CD1c-positive myeloid dendritic cell (primary cell): ENCODE data around the gene SLC37A4.
"Not testable (repeated sequence)": the region's sequence is repeated elsewhere in the genome, so short reads cannot be mapped to it uniquely, and the experiment has no call there.

ENCODE experiments used
- DNase-seq: peaks from one replicate; pipeline ENCODE4 v3.0.0-alpha.2; 2016; ENCODE audit errors: extremely low spot score

Gene SLC37A4

DNA sequence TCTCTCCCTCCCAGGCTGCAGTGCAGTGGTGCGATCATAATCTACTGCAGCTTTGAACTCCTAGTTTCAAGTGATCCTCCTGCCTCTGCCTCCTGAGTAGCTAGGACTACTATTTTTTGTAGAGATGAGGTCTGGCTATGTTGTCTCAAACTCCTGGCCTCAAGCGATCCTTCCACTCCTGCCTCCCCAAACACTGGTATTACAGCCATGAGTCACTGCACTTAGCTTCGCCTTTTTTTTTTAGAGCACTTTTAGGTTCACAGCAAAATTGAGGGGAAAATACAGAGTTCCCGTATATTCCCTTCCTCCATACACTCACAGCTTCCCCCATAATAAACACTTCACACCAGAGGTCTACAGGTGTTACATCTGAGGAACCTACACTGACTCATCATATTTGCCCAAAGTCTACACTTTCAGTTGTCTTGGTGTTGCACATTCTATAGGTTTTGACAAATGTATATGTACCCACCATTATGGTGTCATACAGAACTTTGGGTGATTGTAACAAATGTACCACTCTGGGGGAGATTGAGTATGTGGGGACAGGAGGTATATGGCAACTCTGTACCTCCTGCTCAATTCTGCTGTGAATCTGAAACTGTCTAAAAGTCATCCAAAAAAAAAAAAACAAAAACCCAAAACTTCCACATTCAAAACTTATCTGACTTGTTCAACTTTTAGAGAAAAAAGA lies 11.3 kb upstream of the SLC37A4 start:
- no peak for DNase-seq

DNA sequence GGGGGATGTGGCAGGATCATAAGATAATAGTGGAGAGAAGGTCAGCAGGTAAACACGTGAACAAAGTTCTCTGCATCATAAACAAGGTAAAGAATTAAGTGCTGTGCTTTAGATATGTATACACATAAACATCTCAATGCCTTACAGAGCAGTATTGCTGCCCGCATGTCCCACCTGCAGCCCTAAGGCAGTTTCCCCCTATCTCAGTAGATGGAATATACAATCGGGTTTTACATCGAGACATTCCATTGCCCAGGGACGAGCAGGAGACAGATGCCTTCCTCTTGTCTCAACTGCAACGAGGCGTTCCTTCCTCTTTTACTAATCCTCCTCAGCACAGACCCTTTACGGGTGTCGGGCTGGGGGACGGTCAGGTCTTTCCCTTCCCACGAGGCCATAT lies 8.8 kb upstream of the SLC37A4 start:
- DNase-seq = not testable (repeated sequence)

DNA sequence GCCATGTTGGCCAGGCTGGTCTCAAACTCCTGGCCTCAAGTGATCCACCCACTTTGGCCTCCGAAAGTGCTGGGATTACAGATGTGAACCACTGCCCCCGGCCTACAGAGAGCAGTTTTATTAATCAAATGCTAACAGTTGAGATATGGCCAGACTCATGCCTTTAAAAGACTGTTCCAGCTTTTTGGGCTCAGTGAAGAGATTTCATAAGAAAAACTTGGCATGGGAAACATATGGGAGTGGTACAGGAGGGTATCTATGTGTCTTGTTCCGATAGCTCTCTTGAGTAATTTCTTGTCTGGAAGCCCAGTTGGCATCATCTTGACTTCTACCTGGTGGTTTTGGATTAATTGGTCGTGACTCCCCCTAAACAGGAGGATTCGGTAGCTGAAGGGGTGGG lies 8.2 kb upstream of the SLC37A4 start:
- no peak for DNase-seq

DNA sequence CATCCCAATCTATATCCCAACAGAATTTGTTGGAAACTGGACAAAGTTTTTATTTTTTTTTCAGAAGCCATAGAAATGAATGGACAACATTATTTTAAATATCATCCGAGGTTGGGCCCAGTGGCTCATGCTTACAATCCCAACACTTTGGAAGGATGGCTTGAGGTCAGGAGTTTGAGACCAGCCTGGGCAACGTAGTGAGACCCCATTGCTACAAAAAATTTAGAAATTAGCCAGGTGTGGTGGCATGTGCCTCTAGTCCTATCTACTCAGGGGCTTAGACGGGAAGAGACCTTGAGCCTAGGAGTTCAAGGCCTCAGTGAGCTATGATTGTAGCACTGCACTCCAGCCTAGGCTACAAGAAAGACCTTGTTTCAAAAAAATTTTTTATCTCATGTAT lies 4.1 kb upstream of the SLC37A4 start:
- no peak for DNase-seq

DNA sequence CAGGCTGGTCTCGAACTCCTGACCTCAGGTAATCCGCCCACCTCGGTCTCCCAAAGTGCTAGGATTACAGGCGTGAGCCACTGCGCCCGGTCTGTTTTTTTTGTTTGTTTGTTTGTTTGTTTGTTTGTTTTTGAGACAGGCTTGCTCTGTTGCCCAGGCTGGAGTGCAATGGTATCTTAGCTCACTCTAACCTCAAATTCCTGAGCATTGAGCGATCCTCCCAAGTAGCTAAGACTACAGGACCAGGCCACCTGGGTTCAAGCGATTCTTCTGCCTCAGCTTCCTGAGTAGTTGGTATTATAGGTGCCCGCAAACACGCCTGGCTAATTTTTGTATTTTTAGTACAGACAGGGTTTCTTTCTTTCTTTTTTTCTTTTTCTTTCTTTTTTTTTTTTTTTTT lies 2.7 kb upstream of the SLC37A4 start:
- not testable (repeated sequence) for DNase-seq

DNA sequence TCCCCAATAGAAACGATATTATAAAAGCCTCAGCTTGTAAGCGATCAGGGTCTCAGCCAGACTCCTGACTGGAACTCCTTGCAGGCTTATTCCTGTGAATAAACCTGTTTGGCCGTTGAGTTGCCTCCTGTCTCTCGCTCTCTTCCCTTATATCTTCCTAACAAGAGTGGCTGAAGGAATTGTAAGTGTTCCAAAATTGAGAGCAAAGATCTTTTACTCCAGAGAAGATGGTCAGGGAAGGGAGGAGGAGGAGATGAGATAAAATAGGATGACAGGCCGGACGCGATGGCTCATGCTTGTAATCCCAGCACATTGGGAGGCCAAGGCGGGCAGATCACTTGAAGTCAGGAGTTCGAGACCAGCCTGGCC lies 1.2 kb upstream of the SLC37A4 start:
- DNase-seq = no peak

DNA sequence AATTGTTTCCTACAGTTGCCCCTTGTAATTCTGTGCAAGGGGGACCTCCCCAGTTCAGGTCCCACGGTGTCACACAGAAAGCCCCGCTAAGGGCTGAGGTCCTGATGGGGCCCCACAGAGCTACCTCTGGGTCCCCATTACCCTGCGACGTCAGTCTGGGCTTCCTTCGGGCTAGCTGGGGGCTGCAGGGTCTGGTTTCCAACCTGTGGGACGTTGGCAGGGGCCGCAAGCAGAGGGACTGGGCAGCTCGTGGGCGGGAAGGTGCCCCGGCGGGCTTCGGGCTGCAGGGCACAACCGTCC lies 698 bp downstream of the SLC37A4 start:
- DNase-seq = no peak

DNA sequence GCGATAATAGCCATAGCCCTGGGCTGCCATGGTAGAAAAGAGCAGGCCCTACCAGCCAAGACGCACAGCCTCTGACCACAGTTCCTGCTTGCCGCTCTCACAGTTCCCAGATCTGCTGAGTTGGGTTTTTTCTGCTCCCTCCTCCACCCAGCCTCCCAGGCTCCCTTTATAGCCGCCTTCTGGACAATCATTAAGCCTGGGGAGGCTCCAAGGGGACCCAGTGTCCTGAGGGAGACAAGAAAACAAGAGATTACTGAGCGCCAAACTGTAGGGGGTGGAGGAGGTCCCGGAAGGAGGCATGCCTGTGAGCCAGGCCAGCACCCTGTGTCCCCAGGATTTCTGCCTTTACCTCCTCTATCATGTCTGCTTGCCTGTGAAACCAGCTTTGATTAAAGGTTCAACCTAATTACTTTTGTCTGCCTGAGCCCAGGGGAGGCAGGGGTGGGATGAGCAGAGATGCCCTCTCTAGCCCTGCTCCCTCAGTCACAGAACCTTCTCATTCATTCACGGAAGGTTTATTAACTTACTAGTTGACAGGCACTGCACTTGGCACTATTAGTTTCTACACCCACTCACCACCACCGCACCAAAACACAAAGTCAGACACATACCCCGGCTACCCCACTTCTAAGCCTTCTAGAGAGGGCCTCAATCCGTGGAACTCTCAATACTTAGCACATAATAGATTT lies 1.2 kb downstream of the SLC37A4 start:
- DNase-seq = peak; percentile 25

DNA sequence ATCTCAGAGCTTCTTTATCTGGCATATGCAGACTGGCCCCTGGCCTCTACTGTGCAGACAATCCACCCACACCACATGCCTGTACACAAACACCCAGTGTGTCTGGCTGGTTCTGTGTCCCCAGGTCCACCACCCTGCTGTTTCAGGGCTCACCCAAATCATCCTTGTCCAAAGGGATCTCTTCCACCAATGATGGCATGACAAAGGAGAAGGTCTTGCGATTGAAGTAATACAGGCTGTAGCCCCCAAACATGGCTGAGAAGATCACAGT lies 1.7 kb downstream of the SLC37A4 start:
- no peak for DNase-seq

DNA sequence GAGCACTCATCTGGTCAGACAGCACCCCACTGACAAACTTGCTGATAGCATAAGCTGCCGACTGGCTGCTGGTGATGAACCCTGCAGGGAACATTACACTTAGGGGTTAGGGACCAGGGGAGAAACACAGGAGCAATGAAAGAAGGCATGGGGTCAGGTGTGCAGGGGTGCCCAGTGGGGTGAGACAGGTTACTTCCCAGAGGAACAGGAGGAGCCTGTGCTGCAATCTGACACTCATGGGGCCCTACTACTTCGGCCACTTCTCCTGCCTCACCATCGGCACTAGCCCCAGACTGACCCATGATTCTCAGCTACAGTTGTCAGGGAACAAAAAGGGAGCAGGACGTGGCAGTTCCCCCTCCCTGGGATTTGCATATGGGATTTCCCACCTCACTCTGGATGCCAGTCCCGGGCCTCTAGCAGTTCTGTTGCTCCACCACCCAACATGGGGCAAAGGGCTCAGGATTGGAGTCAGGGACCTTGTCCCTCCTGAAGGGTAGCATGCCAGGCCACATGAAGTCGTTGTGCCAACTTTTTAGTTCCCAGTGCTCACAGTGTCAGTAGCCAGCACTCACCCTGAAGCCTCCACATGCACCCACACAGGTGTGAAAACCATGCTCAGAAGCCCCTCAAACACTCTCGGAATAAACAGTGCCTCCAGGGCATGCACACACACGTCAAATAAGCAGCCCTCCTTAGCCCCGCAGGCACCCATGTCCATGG lies 2.2 kb downstream of the SLC37A4 start:
- no peak for DNase-seq

DNA sequence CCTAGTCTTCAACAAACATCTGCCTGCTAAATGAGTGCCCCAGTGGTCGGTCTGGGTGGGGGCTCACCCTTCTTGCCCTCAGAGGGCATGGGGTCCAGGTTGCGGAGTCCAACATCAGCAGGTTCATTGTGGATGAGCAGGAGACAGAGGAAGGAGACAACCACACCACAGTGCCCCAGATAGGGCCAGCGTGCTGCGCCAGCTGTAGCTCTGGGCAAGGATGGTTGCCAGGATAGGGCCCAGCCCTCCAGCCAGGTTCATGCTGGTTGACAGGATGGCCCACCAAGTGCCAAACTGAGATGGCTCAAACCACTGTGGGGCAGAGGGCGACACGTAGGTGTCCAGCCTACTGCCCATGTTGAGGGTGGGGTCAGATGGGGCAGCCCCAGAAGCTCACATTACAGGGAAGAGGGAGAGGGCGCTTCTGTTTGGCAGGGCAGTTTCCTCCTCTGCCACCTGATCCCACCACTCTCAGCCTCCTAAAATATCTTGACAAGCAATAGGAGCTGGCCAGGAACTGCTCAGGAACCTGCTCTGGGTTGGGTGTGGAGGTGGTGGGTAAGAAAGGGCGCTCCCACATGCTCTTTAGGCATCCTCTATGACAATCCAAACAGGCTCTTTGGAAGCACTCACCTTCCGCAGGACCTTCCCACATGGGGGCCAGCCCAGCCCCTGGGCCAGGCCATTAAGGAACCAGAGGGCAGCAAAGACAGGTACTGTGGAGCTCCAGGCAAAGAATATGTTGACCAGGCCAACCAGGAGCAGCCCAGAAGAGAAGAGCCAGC lies 2.9 kb downstream of the SLC37A4 start:
- DNase-seq = no peak

DNA sequence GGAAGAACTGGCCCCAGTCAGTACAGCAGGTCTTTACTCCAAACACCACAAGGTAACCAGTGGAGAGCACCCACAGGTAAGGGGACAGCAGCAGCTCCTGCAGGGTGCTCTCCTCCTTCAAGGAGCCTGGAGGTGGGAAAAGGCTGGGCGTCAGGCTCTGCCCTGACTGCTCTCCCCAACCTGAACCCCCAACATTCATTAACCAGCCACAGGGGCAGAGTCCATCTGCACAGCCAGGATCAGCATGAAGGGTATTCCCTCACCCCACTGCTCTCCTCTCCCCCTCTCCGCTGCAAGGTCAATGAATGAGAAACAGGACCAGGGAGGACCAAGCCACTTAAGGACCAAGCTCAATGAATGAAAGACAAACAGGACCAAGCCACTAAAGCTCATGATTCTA lies 3.7 kb downstream of the SLC37A4 start:
- no peak for DNase-seq

DNA sequence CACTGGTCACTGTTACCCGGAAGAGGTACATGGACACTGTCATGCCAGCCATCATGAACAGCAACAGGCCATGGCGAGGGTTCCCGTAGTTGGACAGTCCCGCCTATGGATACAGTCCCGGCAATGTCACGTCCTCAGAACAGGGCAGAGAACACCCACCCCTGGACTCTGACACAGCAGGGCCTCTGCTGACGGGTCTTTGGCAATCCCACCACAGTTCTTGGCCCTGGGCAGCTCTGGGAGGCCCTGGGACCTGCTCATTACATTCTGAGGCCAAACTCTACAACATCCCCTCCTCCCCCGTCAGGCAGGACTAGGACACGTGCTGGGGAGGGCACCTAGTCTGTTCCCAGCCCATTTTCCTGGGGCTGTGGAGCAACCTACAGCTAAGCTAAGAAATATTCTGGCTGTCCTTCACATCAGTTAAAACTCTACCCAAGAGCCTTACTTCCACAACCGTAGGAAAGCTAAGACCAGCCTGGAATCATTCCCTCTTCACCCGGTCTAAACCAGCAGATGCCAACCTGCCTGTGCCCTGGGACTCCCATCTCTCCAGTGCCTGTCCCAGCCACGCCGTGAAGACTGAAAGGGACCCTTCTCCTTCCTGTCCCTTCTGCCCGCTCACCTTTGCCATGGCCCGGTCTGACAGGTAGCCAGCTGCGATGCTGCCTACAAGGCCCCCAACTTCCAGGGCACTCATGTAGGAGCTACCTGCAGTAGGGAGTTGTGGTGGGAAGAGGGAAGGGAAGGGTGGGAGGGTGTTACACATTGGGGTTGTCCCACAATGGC lies 4.5 kb downstream of the SLC37A4 start:
- no peak for DNase-seq

DNA sequence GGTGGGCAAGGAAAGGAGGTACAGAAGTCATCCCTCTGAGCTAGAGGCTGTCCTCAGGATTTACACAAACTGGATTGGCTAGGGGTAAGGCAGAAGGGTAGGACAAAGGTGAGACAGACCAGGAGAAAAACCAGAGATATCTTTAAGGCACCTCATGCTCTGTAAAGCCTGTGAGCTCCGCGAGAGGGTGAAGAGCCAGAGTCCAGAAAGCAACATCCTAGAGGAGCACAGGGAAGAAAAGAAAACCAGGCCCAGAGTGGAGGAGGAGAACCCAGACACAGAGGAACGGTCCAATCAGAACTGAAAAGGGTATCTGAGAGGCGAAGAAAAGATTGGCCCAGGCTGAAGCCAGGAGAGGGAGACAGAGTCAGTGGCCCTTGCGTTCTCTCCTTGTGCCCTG lies 5.1 kb downstream of the SLC37A4 start:
- DNase-seq = no peak

DNA sequence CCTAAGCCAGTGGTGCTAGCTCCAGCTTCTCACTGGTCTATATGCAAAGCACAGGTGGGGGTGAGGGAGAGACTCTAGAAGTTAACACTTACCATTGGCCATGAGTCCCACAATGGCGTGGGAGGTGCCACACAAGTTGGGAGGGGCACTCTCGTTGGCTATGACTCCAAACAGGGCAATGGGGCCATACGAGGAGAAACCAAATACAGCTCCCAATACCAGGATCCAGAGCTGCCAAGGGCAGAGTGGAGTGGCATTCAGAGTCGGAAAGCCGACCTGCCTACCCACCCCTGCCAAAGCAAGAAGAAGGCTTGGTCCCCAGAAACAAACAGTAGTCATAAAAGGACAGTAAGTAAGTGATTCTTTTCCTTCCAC lies 5.6 kb downstream of the SLC37A4 start:
- DNase-seq = no peak

DNA sequence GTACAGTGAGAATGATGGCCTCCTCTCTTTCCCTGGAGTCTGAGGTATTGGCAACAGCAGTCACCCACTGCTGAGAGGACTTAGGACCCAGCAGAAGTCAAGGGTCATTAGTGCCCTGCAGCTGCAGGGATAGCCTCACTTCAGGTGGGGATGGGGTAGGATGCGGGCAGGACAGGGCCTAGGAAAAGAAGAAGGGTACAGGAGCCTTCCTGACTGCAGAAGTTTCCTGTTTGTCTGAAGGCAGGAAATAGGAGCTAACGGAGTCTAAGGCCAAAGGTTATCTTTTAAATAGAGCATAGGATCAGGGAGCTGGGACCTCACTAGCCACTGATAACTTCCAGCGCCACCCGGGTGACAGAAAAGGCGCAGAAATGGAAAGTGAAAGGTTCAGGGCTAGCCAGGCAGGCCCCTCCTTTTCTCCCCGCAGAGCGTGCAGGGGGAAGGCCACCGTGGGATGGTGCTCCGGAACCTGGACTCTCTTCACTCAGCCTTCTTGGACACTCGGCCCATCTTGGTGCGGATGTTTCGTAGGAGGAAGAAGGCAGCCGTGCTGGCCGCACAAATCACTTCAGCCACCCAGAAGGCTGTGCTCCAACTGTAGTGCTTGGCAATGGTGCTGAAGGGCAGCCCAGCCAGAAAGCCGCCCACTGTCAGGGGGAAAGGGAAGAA lies 6.1 kb downstream of the SLC37A4 start:
- no peak for DNase-seq

DNA sequence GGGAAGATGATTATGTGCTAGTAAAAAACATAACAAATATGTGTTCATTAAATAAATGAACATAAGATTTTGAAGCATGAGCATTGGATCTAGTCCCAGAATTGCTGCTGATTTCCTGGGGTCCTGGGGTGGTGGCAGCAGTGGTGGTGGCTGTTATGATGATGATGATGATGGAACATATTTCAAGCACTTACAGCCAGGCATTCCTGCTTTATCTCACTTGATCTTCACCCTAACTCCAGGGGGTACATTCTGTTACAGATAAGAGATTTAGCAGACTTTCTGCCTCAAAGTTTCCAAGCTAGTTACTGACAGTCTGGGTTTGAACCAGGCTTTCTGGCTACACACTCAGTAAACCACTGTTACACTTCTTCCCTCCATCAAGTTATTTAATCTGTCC lies 6.9 kb downstream of the SLC37A4 start:
- no peak for DNase-seq

DNA sequence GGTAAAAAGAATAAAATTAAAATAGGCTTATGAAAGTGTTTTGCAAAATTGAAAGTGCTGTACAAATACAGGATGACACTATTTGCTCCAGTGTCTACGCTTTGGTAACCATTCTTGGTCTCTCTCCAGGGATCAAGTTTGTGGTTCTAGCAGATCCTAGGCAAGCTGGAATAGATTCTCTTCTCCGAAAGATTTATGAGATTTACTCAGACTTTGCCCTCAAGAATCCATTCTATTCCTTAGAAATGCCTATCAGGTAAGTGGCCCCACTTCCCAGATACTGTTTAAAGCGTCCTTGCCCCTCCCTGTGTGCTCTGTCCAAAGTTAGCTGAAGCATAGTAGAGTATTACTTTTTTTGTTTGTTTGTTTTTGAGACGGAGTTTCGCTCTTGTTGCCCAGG lies 9.0 kb downstream of the SLC37A4 start:
- no peak for DNase-seq

DNA sequence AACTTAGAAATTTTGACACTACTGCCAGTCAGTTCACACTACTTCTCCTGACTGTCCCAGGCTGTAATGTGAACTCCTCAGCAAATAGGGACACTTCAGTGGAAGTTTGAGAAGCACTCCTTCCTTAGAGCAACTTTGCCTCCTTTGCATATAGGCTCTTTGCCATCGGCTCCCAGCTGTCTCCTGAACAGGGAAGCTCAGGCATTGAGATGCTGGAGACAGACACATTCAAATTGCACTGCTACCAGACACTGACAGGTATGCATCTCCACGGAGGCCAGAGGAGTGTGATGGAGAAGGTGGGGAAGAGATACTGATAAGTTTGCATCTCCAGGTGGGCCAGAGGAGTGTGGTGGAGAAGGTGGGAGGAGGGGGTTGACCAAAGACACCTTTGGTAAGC lies 10.7 kb downstream of the SLC37A4 start:
- DNase-seq = no peak

DNA sequence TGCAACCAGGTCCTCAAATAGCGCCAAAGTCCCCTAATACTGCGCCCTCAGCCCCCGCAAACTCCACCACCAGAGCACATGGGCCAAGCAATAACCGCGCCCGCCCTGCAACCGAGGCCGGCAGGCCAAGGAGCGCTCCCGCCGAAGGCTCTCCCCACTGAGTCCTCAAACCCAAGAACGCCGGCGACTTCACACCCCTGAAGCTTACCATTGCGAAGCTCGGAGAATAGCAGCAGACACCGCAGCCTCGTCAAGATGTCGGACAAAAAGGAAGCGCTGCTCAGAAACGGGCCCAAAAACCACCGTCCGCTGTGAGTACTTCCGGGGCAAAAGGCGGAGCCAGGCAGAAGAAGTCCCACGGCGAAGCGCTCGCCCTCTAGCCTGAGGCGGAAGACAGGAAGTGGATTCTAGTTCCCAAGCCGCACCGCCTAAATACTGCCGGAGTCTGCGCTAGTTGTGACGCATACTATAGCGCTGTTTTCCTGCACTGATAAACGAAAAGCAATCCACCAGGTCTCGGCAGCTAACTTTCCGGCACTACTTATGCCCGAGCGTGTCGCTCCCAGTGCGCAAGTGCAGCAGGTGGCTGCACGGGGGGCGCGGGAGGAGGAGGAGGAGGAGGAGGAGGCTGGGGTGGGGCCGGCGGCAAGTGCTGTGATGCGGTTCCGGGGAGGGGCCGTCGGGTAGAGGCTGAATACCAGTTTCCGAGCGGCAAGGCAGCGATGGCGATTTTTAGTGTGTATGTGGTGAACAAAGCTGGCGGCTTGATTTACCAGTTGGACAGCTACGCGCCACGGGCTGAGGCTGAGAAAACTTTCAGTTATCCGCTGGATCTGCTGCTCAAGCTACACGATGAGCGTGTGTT lies 12.4 kb downstream of the SLC37A4 start, which contains the start of the genes RPS25 and TRAPPC4:
Gene RPS25, minus strand, starts transcription at position 270 of the 865 bp plus-strand sequence. Its CDS starts 59 bp downstream, at position 211.
Gene TRAPPC4, plus strand, starts transcription at position 693 of the 865 bp plus-strand sequence. Its CDS starts 30 bp downstream, at position 723.
- peak; percentile 98 for DNase-seq
